Fibroblast of skin of right quadriceps (primary cell): ENCODE measurements around the gene CREB5.
"Not testable (repeated sequence)": the region's sequence is repeated elsewhere in the genome, so short reads cannot be mapped to it uniquely, and the experiment has no call there.

Experiments used
- DNase-seq: peaks from one replicate; pipeline ENCODE4 v3.0.0-alpha.2; 2013

Gene CREB5

GRCh38 chr7:28517606-28518005, 105.3 kb downstream of the CREB5 start:
- DNase-seq, result no peak

- DNase-seq, result no peak
Measured at GRCh38 chr7:28520074-28521015, 108.0 kb downstream of the CREB5 start.

- no peak for DNase-seq
Measured at GRCh38 chr7:28524978-28525377, 112.7 kb downstream of the CREB5 start.

- no peak for DNase-seq
Measured at GRCh38 chr7:28528899-28529298, 116.6 kb downstream of the CREB5 start.

GRCh38 chr7:28529755-28530154, 117.4 kb downstream of the CREB5 start:
- no peak for DNase-seq

- no peak for DNase-seq
Measured at GRCh38 chr7:28530175-28530802, 118.0 kb downstream of the CREB5 start.

- no peak for DNase-seq
Measured at GRCh38 chr7:28530803-28531175, 118.5 kb downstream of the CREB5 start.

- DNase-seq, result no peak
Measured at GRCh38 chr7:28531291-28531690, 119.0 kb downstream of the CREB5 start.

GRCh38 chr7:28532181-28532580, 119.9 kb downstream of the CREB5 start:
- DNase-seq, result no peak

GRCh38 chr7:28533267-28533666, 120.9 kb downstream of the CREB5 start:
- DNase-seq, result no peak

GRCh38 chr7:28533731-28534531, 121.6 kb downstream of the CREB5 start:
- peak; percentile 43 for DNase-seq

- peak; percentile 56 for DNase-seq
Measured at GRCh38 chr7:28536259-28536658, 123.9 kb downstream of the CREB5 start.

- DNase-seq, result no peak
Measured at GRCh38 chr7:28539289-28539981, 127.1 kb downstream of the CREB5 start.

GRCh38 chr7:28542410-28542809, 130.1 kb downstream of the CREB5 start:
- DNase-seq, result no peak

GRCh38 chr7:28544453-28545117, 132.3 kb downstream of the CREB5 start:
- DNase-seq, result no peak

GRCh38 chr7:28546067-28546466, 133.7 kb downstream of the CREB5 start:
- no peak for DNase-seq

- no peak for DNase-seq
Measured at GRCh38 chr7:28547115-28547514, 134.8 kb downstream of the CREB5 start.

- no peak for DNase-seq
Measured at GRCh38 chr7:28548416-28548815, 136.1 kb downstream of the CREB5 start.

GRCh38 chr7:28549998-28550397, 137.7 kb downstream of the CREB5 start:
- no peak for DNase-seq

- no peak for DNase-seq
Measured at GRCh38 chr7:28550580-28551186, 138.4 kb downstream of the CREB5 start.

- no peak for DNase-seq
Measured at GRCh38 chr7:28551331-28551730, 139.0 kb downstream of the CREB5 start.

- not testable (repeated sequence) for DNase-seq
Measured at GRCh38 chr7:28551766-28552165, 139.4 kb downstream of the CREB5 start.
